GM21526 (cell line): Measurements from ENCODE around the gene OSBPL3.
A peak's percentile ranks its signal among the peaks of the same experiment; 100 is the strongest.

Source experiments
- ATAC-seq: cut with Tn5 transposase; IDR thresholded peaks from one replicate; pipeline ENCODE4 v1.9.1; 2021; ENCODE audit warnings: moderate library complexity; ENCODE audit not compliant: unreplicated experiment, low FRiP score

OSBPL3 gene

GRCh38 chr7:24956021-24956420 is 24.0 kb downstream of the OSBPL3 start:
- no peak for ATAC-seq

GRCh38 chr7:24955313-24955712 is 24.7 kb downstream of the OSBPL3 start:
- no peak for ATAC-seq

GRCh38 chr7:24952464-24952863 is 27.5 kb downstream of the OSBPL3 start:
- no peak for ATAC-seq

- ATAC-seq: no peak
These were observed 28.5 kb downstream of the OSBPL3 start for GRCh38 chr7:24951441-24951980.

GRCh38 chr7:24949884-24950283 is 30.1 kb downstream of the OSBPL3 start:
- no peak for ATAC-seq

GRCh38 chr7:24948739-24949138 is 31.2 kb downstream of the OSBPL3 start:
- ATAC-seq: no peak

- ATAC-seq: no peak
These were observed 33.5 kb downstream of the OSBPL3 start for GRCh38 chr7:24946467-24946866.

- no peak for ATAC-seq
These were observed 34.1 kb downstream of the OSBPL3 start for GRCh38 chr7:24945899-24946298.

- no peak for ATAC-seq
These were observed 36.7 kb downstream of the OSBPL3 start for GRCh38 chr7:24943096-24943948.

- ATAC-seq: no peak
These were observed 37.8 kb downstream of the OSBPL3 start for GRCh38 chr7:24942226-24942625.

- no peak for ATAC-seq
These were observed 40.6 kb downstream of the OSBPL3 start for GRCh38 chr7:24939416-24939815.

- peak; percentile 58 for ATAC-seq
These were observed 43.7 kb downstream of the OSBPL3 start for GRCh38 chr7:24936121-24936824.

GRCh38 chr7:24933298-24933697 is 46.7 kb downstream of the OSBPL3 start:
- no peak for ATAC-seq

GRCh38 chr7:24932815-24933214 is 47.2 kb downstream of the OSBPL3 start:
- ATAC-seq: no peak

- no peak for ATAC-seq
These were observed 47.6 kb downstream of the OSBPL3 start for GRCh38 chr7:24932389-24932788.

GRCh38 chr7:24931844-24932243 is 48.1 kb downstream of the OSBPL3 start:
- no peak for ATAC-seq

GRCh38 chr7:24930856-24931255 is 49.1 kb downstream of the OSBPL3 start:
- ATAC-seq: no peak

GRCh38 chr7:24926623-24927524 is 53.1 kb downstream of the OSBPL3 start:
- ATAC-seq: no peak

- ATAC-seq: no peak
These were observed 55.6 kb downstream of the OSBPL3 start for GRCh38 chr7:24924375-24924774.

GRCh38 chr7:24923172-24923865 is 56.7 kb downstream of the OSBPL3 start:
- no peak for ATAC-seq
